ENCODE results near the gene PAPPA2.

GRCh38 chr1:176853503-176853902, 390.5 kb downstream of the PAPPA2 start:
- TF ChIP-seq CTCF (conservative IDR thresholded peaks at IDR 0.05; ENCODE audit: low read length) (no peak), EZH2phosphoT487 (IDR thresholded peaks at IDR 0.05; ENCODE audit: borderline replicate concordance, low read depth, low read length) (no peak)

Data from OCI-LY7 (cell line).